Activated CD4-positive, alpha-beta T cell treated with anti-CD3 and anti-CD28 coated beads, Interleukin-2, amount 10 ng/mL, durations not matched to agents 24 days and 14 days (primary cell): ENCODE measurements around the gene THSD7B. TPM values are rescaled to one million over a fixed set of nuclear protein-coding genes. Genes with fewer than 3 reads are reported as not detected.

Experiments used
- DNase-seq: peaks from one replicate; pipeline ENCODE4 v3.0.0; 2022
- H3K27ac Mint-ChIP-seq: one replicate; pipeline ENCODE4 v1.8.0; 2022; ENCODE audit warnings: mild to moderate bottlenecking, mixed read lengths
- H3K27me3 Mint-ChIP-seq: one replicate; pipeline ENCODE4 v1.8.0; 2022; ENCODE audit warnings: mixed read lengths
- H3K36me3 Mint-ChIP-seq: one replicate; pipeline ENCODE4 v1.8.0; 2022; ENCODE audit warnings: low read depth, mild to moderate bottlenecking, mixed read lengths
- H3K4me1 Mint-ChIP-seq: one replicate; pipeline ENCODE4 v1.8.0; 2021; ENCODE audit warnings: mixed read lengths
- H3K4me3 Mint-ChIP-seq: one replicate; pipeline ENCODE4 v1.8.0; 2022; ENCODE audit warnings: mild to moderate bottlenecking, moderate library complexity, mixed read lengths
- H3K9me3 Mint-ChIP-seq: one replicate; pipeline ENCODE4 v1.8.0; 2021; ENCODE audit warnings: mixed read lengths
- intact Hi-C: fragments of 100-400 bp; cut with micrococcal nuclease; formaldehyde crosslinking; loops from one replicate; pipeline ENCODE4 v1.15.1; 2023
- total RNA-seq: library from RNA; stranded (reverse); gene quantifications from 2 replicates; pipeline ENCODE4 v1.2.3, GENCODE V29; 2022

Gene THSD7B
- total RNA-seq, 1 donor from 2014 or later: not detected

GRCh38 chr2:136769871-136770270 lies 4.5 kb downstream of the THSD7B start:
- no peak for DNase-seq
- Mint-ChIP-seq H3K9me3 (no peaks in the 10 kb centered on the region), H3K27ac (no peak overlapping the region), H3K4me3 (no peak overlapping the region), H3K4me1 (peaks cover 2% of the 10 kb centered on the region), H3K36me3 (no peaks in the 10 kb centered on the region), H3K27me3 (peaks cover 37% of the 10 kb centered on the region)
- intact Hi-C loops: no loop called here

GRCh38 chr2:136770384-136770783 lies 5.0 kb downstream of the THSD7B start:
- Mint-ChIP-seq H3K36me3 (no peaks in the 10 kb centered on the region), H3K4me1 (peaks cover 2% of the 10 kb centered on the region), H3K4me3 (no peak overlapping the region), H3K9me3 (no peaks in the 10 kb centered on the region), H3K27ac (no peak overlapping the region), H3K27me3 (peaks cover 35% of the 10 kb centered on the region)
- intact Hi-C loops: no loop called here
- no peak for DNase-seq

- H3K4me3 Mint-ChIP-seq: no peak overlapping the region
- peaks cover 8% of the 10 kb centered on the region for H3K27me3 Mint-ChIP-seq
- no peaks in the 10 kb centered on the region for H3K9me3 Mint-ChIP-seq
- intact Hi-C loops: no loop called here
- DNase-seq: no peak
- no peak overlapping the region for H3K27ac Mint-ChIP-seq
- no peaks in the 10 kb centered on the region for H3K4me1 Mint-ChIP-seq
- H3K36me3 Mint-ChIP-seq: no peaks in the 10 kb centered on the region
Measured at GRCh38 chr2:136777391-136777790, 12.0 kb downstream of the THSD7B start.

GRCh38 chr2:136783856-136784255 lies 18.5 kb downstream of the THSD7B start:
- Mint-ChIP-seq H3K9me3 (no peaks in the 10 kb centered on the region), H3K4me1 (no peaks in the 10 kb centered on the region)

GRCh38 chr2:136785215-136785614 lies 19.9 kb downstream of the THSD7B start:
- DNase-seq: no peak
- Mint-ChIP-seq H3K27ac (no peak overlapping the region), H3K9me3 (no peaks in the 10 kb centered on the region), H3K27me3 (peaks cover 5% of the 10 kb centered on the region), H3K4me1 (no peaks in the 10 kb centered on the region), H3K36me3 (no peaks in the 10 kb centered on the region), H3K4me3 (no peak overlapping the region)
- intact Hi-C loops: no loop called here

More at GRCh38 chr2:136783856-136784255, 18.5 kb downstream of the THSD7B start:
- no peaks in the 10 kb centered on the region for H3K36me3 Mint-ChIP-seq
- intact Hi-C loops: no loop called here
- H3K4me3 Mint-ChIP-seq: no peak overlapping the region
- DNase-seq: no peak
- H3K27ac Mint-ChIP-seq: no peak overlapping the region
- no peaks in the 10 kb centered on the region for H3K27me3 Mint-ChIP-seq

GRCh38 chr2:136787970-136788369 lies 22.6 kb downstream of the THSD7B start:
- Mint-ChIP-seq H3K4me1 (no peaks in the 10 kb centered on the region), H3K27ac (no peak overlapping the region), H3K36me3 (no peaks in the 10 kb centered on the region), H3K4me3 (no peak overlapping the region), H3K9me3 (no peaks in the 10 kb centered on the region), H3K27me3 (peaks cover 5% of the 10 kb centered on the region)
- intact Hi-C loops: no loop called here
- DNase-seq: no peak

- intact Hi-C loops: no loop called here
- no peak overlapping the region for H3K4me3 Mint-ChIP-seq
- no peaks in the 10 kb centered on the region for H3K36me3 Mint-ChIP-seq
- no peaks in the 10 kb centered on the region for H3K4me1 Mint-ChIP-seq
- H3K27me3 Mint-ChIP-seq: no peaks in the 10 kb centered on the region
- no peak for DNase-seq
- no peak overlapping the region for H3K27ac Mint-ChIP-seq
- H3K9me3 Mint-ChIP-seq: no peaks in the 10 kb centered on the region
Measured at GRCh38 chr2:136796339-136796738, 31.0 kb downstream of the THSD7B start.

- no peak for DNase-seq
- no peaks in the 10 kb centered on the region for H3K9me3 Mint-ChIP-seq
- no peaks in the 10 kb centered on the region for H3K27me3 Mint-ChIP-seq
- H3K4me3 Mint-ChIP-seq: no peak overlapping the region
- no peaks in the 10 kb centered on the region for H3K4me1 Mint-ChIP-seq
- no peaks in the 10 kb centered on the region for H3K36me3 Mint-ChIP-seq
- no peak overlapping the region for H3K27ac Mint-ChIP-seq
- intact Hi-C loops: no loop called here
Measured at GRCh38 chr2:136798766-136799165, 33.4 kb downstream of the THSD7B start.

GRCh38 chr2:136801661-136802060 lies 36.3 kb downstream of the THSD7B start:
- no peak overlapping the region for H3K4me3 Mint-ChIP-seq
- H3K4me1 Mint-ChIP-seq: no peaks in the 10 kb centered on the region
- intact Hi-C loops: no loop called here
- no peak overlapping the region for H3K27ac Mint-ChIP-seq
- no peaks in the 10 kb centered on the region for H3K9me3 Mint-ChIP-seq
- no peak for DNase-seq
- H3K36me3 Mint-ChIP-seq: no peaks in the 10 kb centered on the region
- no peaks in the 10 kb centered on the region for H3K27me3 Mint-ChIP-seq

- Mint-ChIP-seq H3K4me3 (no peak overlapping the region), H3K9me3 (no peaks in the 10 kb centered on the region), H3K27me3 (no peaks in the 10 kb centered on the region), H3K4me1 (no peaks in the 10 kb centered on the region), H3K36me3 (no peaks in the 10 kb centered on the region), H3K27ac (no peak overlapping the region)
- intact Hi-C loops: no loop called here
- no peak for DNase-seq
Measured at GRCh38 chr2:136809998-136810397, 44.7 kb downstream of the THSD7B start.

- Mint-ChIP-seq H3K36me3 (no peaks in the 10 kb centered on the region), H3K27me3 (no peaks in the 10 kb centered on the region), H3K4me3 (no peak overlapping the region), H3K9me3 (no peaks in the 10 kb centered on the region), H3K27ac (no peak overlapping the region), H3K4me1 (no peaks in the 10 kb centered on the region)
- intact Hi-C loops: no loop called here
- no peak for DNase-seq
Measured at GRCh38 chr2:136818839-136819238, 53.5 kb downstream of the THSD7B start.

- Mint-ChIP-seq H3K4me3 (no peak overlapping the region), H3K9me3 (no peaks in the 10 kb centered on the region), H3K27ac (no peak overlapping the region), H3K36me3 (no peaks in the 10 kb centered on the region), H3K27me3 (peaks cover 2% of the 10 kb centered on the region), H3K4me1 (no peaks in the 10 kb centered on the region)
- DNase-seq: no peak
- intact Hi-C loops: no loop called here
Measured at GRCh38 chr2:136823291-136823690, 57.9 kb downstream of the THSD7B start.

- intact Hi-C loops: no loop called here
- H3K36me3 Mint-ChIP-seq: no peaks in the 10 kb centered on the region
- H3K27me3 Mint-ChIP-seq: peaks cover 2% of the 10 kb centered on the region
- H3K4me1 Mint-ChIP-seq: no peaks in the 10 kb centered on the region
- H3K4me3 Mint-ChIP-seq: no peak overlapping the region
- no peak overlapping the region for H3K27ac Mint-ChIP-seq
- DNase-seq: no peak
- H3K9me3 Mint-ChIP-seq: no peaks in the 10 kb centered on the region
Measured at GRCh38 chr2:136828162-136828561, 62.8 kb downstream of the THSD7B start.

GRCh38 chr2:136828774-136829173 lies 63.4 kb downstream of the THSD7B start:
- intact Hi-C loops: no loop called here
- no peak overlapping the region for H3K4me3 Mint-ChIP-seq
- peaks cover 2% of the 10 kb centered on the region for H3K27me3 Mint-ChIP-seq
- H3K36me3 Mint-ChIP-seq: no peaks in the 10 kb centered on the region
- H3K27ac Mint-ChIP-seq: no peak overlapping the region
- no peaks in the 10 kb centered on the region for H3K4me1 Mint-ChIP-seq
- DNase-seq: no peak
- H3K9me3 Mint-ChIP-seq: no peaks in the 10 kb centered on the region

GRCh38 chr2:136844546-136844945 lies 79.2 kb downstream of the THSD7B start:
- no peak for DNase-seq
- Mint-ChIP-seq H3K4me1 (no peaks in the 10 kb centered on the region), H3K36me3 (no peaks in the 10 kb centered on the region), H3K27ac (no peak overlapping the region), H3K27me3 (no peaks in the 10 kb centered on the region), H3K9me3 (no peaks in the 10 kb centered on the region), H3K4me3 (no peak overlapping the region)
- intact Hi-C loops: no loop called here
